Activated T-helper 1 cell treated with anti-CD3 and anti-CD28 coated beads, Interleukin-12 subunit alpha, Interleukin-12 subunit beta, Interleukin-2, Interleukin-4 antibody, amounts not matched to agents 30 ng/mL and 10 ng/mL and 1 ng/mL, durations not matched to agents 14 hours and 24 hours and 36 hours (primary cell): Measurements from ENCODE around the gene ERG28. TPM values are rescaled to one million over a fixed set of nuclear protein-coding genes. Genes with fewer than 3 reads are reported as not detected.
A peak's percentile ranks its signal among the peaks of the same experiment; 100 is the strongest.

Experiments
- DNase-seq: peaks from one replicate; pipeline ENCODE4 v3.0.0; 2021; ENCODE audit warnings: low spot score
- H3K27ac Mint-ChIP-seq: one replicate; pipeline ENCODE4 v1.8.0; 2021; ENCODE audit warnings: mild to moderate bottlenecking, mixed read lengths
- H3K27me3 Mint-ChIP-seq: one replicate; pipeline ENCODE4 v1.8.0; 2022; ENCODE audit warnings: mild to moderate bottlenecking, moderate library complexity, mixed read lengths; ENCODE audit not compliant: insufficient read depth
- H3K36me3 Mint-ChIP-seq: one replicate; pipeline ENCODE4 v1.8.0; 2021; ENCODE audit warnings: low read depth, mixed read lengths
- H3K4me1 Mint-ChIP-seq: one replicate; pipeline ENCODE4 v1.8.0; 2021; ENCODE audit warnings: low read depth, mixed read lengths
- H3K4me3 Mint-ChIP-seq: one replicate; pipeline ENCODE4 v1.8.0; 2021; ENCODE audit warnings: mild to moderate bottlenecking, moderate library complexity, mixed read lengths
- H3K9me3 Mint-ChIP-seq: one replicate; pipeline ENCODE4 v1.8.0; 2021; ENCODE audit warnings: mixed read lengths
- intact Hi-C: fragments of 100-400 bp; cut with micrococcal nuclease; formaldehyde crosslinking; loops from one replicate; pipeline ENCODE4 v1.15.1; 2024
- total RNA-seq: library from RNA; stranded (reverse); gene quantifications from 2 replicates; pipeline ENCODE4 v1.2.3, GENCODE V29; 2022

ERG28 gene
- total RNA-seq, 1 donor from 2014 or later = 17.5 TPM

- intact Hi-C loops = loop anchor here (1.0 kb wide), 4 partner anchors 77 to 347 kb away; no protein-coding TSS in a partner anchor
- peaks cover 20% of the 10 kb centered on the region for H3K4me1 Mint-ChIP-seq
- no peak overlapping the region for H3K27ac Mint-ChIP-seq
- no peaks in the 10 kb centered on the region for H3K9me3 Mint-ChIP-seq
- H3K4me3 Mint-ChIP-seq = no peak overlapping the region
- peaks cover 33% of the 10 kb centered on the region for H3K36me3 Mint-ChIP-seq
- peak; percentile 74 for DNase-seq
- H3K27me3 Mint-ChIP-seq = no peaks in the 10 kb centered on the region
These were observed 6.4 kb downstream of the ERG28 start for GRCh38 chr14:75654127-75654732.

GRCh38 chr14:75653563-75653962, 7.1 kb downstream of the ERG28 start:
- intact Hi-C loops = no loop called here
- Mint-ChIP-seq H3K36me3 (peaks cover 34% of the 10 kb centered on the region), H3K4me3 (no peak overlapping the region), H3K4me1 (peaks cover 16% of the 10 kb centered on the region), H3K9me3 (no peaks in the 10 kb centered on the region), H3K27me3 (no peaks in the 10 kb centered on the region), H3K27ac (no peak overlapping the region)
- no peak for DNase-seq

GRCh38 chr14:75650253-75651058, 10.2 kb downstream of the ERG28 start:
- H3K4me1 Mint-ChIP-seq = peaks cover 5% of the 10 kb centered on the region
- H3K36me3 Mint-ChIP-seq = peaks cover 35% of the 10 kb centered on the region
- no peak overlapping the region for H3K4me3 Mint-ChIP-seq
- no peaks in the 10 kb centered on the region for H3K9me3 Mint-ChIP-seq
- intact Hi-C loops = no loop called here
- no peaks in the 10 kb centered on the region for H3K27me3 Mint-ChIP-seq
- DNase-seq = no peak
- H3K27ac Mint-ChIP-seq = peak overlapping the region; percentile 5

- peaks cover 32% of the 10 kb centered on the region for H3K36me3 Mint-ChIP-seq
- H3K27me3 Mint-ChIP-seq = no peaks in the 10 kb centered on the region
- H3K9me3 Mint-ChIP-seq = no peaks in the 10 kb centered on the region
- H3K27ac Mint-ChIP-seq = no peak overlapping the region
- intact Hi-C loops = no loop called here
- no peak overlapping the region for H3K4me3 Mint-ChIP-seq
- peaks cover 5% of the 10 kb centered on the region for H3K4me1 Mint-ChIP-seq
- DNase-seq = no peak
These were observed 10.9 kb downstream of the ERG28 start for GRCh38 chr14:75649773-75650172.

- intact Hi-C loops = no loop called here
These were observed 11.3 kb downstream of the ERG28 start for GRCh38 chr14:75649337-75649736.

GRCh38 chr14:75648066-75648838, 12.4 kb downstream of the ERG28 start:
- Mint-ChIP-seq H3K4me3 (no peak overlapping the region), H3K9me3 (no peaks in the 10 kb centered on the region), H3K36me3 (peaks cover 30% of the 10 kb centered on the region), H3K4me1 (no peaks in the 10 kb centered on the region), H3K27me3 (no peaks in the 10 kb centered on the region), H3K27ac (no peak overlapping the region)
- intact Hi-C loops = no loop called here
- no peak for DNase-seq

More at GRCh38 chr14:75649337-75649736, 11.3 kb downstream of the ERG28 start:
- no peak for DNase-seq
- H3K27ac Mint-ChIP-seq = no peak overlapping the region
- H3K9me3 Mint-ChIP-seq = no peaks in the 10 kb centered on the region
- H3K4me3 Mint-ChIP-seq = no peak overlapping the region
- H3K4me1 Mint-ChIP-seq = peaks cover 5% of the 10 kb centered on the region
- no peaks in the 10 kb centered on the region for H3K27me3 Mint-ChIP-seq
- peaks cover 31% of the 10 kb centered on the region for H3K36me3 Mint-ChIP-seq

GRCh38 chr14:75647640-75648039, 13.0 kb downstream of the ERG28 start:
- no peak overlapping the region for H3K4me3 Mint-ChIP-seq
- no peak overlapping the region for H3K27ac Mint-ChIP-seq

GRCh38 chr14:75646762-75647161, 13.9 kb downstream of the ERG28 start:
- Mint-ChIP-seq H3K27me3 (no peaks in the 10 kb centered on the region), H3K9me3 (no peaks in the 10 kb centered on the region), H3K4me1 (no peaks in the 10 kb centered on the region), H3K36me3 (peaks cover 32% of the 10 kb centered on the region), H3K27ac (no peak overlapping the region), H3K4me3 (no peak overlapping the region)
- no peak for DNase-seq
- intact Hi-C loops = no loop called here

More at GRCh38 chr14:75647640-75648039, 13.0 kb downstream of the ERG28 start:
- H3K36me3 Mint-ChIP-seq = peaks cover 32% of the 10 kb centered on the region
- intact Hi-C loops = no loop called here
- no peaks in the 10 kb centered on the region for H3K4me1 Mint-ChIP-seq
- no peaks in the 10 kb centered on the region for H3K9me3 Mint-ChIP-seq
- DNase-seq = no peak
- H3K27me3 Mint-ChIP-seq = no peaks in the 10 kb centered on the region

GRCh38 chr14:75645056-75645455, 15.6 kb downstream of the ERG28 start:
- Mint-ChIP-seq H3K27me3 (no peaks in the 10 kb centered on the region), H3K4me1 (no peaks in the 10 kb centered on the region), H3K36me3 (peaks cover 21% of the 10 kb centered on the region), H3K27ac (no peak overlapping the region), H3K4me3 (no peak overlapping the region), H3K9me3 (no peaks in the 10 kb centered on the region)
- intact Hi-C loops = no loop called here
- no peak for DNase-seq

GRCh38 chr14:75643985-75644384, 16.7 kb downstream of the ERG28 start:
- H3K27ac Mint-ChIP-seq = no peak overlapping the region
- peaks cover 13% of the 10 kb centered on the region for H3K36me3 Mint-ChIP-seq
- H3K4me1 Mint-ChIP-seq = no peaks in the 10 kb centered on the region
- H3K4me3 Mint-ChIP-seq = no peak overlapping the region
- no peaks in the 10 kb centered on the region for H3K27me3 Mint-ChIP-seq
- intact Hi-C loops = no loop called here
- H3K9me3 Mint-ChIP-seq = no peaks in the 10 kb centered on the region
- DNase-seq = no peak

- no peaks in the 10 kb centered on the region for H3K9me3 Mint-ChIP-seq
- H3K36me3 Mint-ChIP-seq = peaks cover 12% of the 10 kb centered on the region
- no peaks in the 10 kb centered on the region for H3K27me3 Mint-ChIP-seq
- no peak for DNase-seq
- intact Hi-C loops = no loop called here
- H3K27ac Mint-ChIP-seq = no peak overlapping the region
- no peaks in the 10 kb centered on the region for H3K4me1 Mint-ChIP-seq
- H3K4me3 Mint-ChIP-seq = no peak overlapping the region
These were observed 19.8 kb downstream of the ERG28 start for GRCh38 chr14:75640876-75641275.

- intact Hi-C loops = no loop called here
- DNase-seq = no peak
- Mint-ChIP-seq H3K4me1 (no peaks in the 10 kb centered on the region), H3K4me3 (no peak overlapping the region), H3K36me3 (peaks cover 5% of the 10 kb centered on the region), H3K27ac (no peak overlapping the region), H3K9me3 (no peaks in the 10 kb centered on the region), H3K27me3 (no peaks in the 10 kb centered on the region)
These were observed 24.5 kb downstream of the ERG28 start for GRCh38 chr14:75636100-75636692.
